KOPT-K1 (cell line): Measurements from ENCODE around the gene MAFF.

Experiments
- H3K27ac ChIP-seq: fragments of 200-600 bp; sonication (generic); 2 replicates; pipeline ENCODE4 v1.5.1; 2016; ENCODE audit warnings: antibody characterized with exemption, mild to moderate bottlenecking, low read depth, low read length; ENCODE audit not compliant: poor library complexity, severe bottlenecking
- H3K36me3 ChIP-seq: fragments of 200-600 bp; sonication (generic); 2 replicates; pipeline ENCODE4 v1.5.1; 2017; ENCODE audit warnings: antibody characterized with exemption, mild to moderate bottlenecking, low read length, moderate library complexity; ENCODE audit not compliant: insufficient read depth
- H3K9me3 ChIP-seq: fragments of 200-600 bp; sonication (generic); 2 replicates; pipeline ENCODE4 v1.5.1; 2017; ENCODE audit warnings: antibody characterized with exemption, low read length, mild to moderate bottlenecking; ENCODE audit not compliant: insufficient read depth, poor library complexity, severe bottlenecking

The MAFF gene

DNA sequence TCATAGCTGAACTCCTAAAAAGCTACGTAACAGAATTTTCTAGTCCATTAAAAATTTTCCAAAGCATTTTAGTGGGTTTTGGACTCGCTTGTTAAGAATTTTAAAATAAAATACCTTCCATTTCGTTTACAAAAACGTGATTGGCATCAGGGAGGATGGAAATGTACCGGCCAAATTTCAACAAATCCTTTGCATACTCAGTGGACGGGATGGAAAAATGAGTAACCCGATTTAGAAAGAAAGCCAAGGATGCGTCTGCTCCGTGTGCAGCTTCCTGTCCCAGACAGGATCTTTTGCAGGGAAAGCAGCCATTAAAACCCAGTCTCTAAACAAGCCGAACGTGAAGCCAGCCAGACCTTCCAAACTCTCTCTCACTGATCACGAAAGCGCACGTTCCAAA lies 55.4 kb downstream of the MAFF start:
- H3K27ac ChIP-seq, result no peak overlapping the region

DNA sequence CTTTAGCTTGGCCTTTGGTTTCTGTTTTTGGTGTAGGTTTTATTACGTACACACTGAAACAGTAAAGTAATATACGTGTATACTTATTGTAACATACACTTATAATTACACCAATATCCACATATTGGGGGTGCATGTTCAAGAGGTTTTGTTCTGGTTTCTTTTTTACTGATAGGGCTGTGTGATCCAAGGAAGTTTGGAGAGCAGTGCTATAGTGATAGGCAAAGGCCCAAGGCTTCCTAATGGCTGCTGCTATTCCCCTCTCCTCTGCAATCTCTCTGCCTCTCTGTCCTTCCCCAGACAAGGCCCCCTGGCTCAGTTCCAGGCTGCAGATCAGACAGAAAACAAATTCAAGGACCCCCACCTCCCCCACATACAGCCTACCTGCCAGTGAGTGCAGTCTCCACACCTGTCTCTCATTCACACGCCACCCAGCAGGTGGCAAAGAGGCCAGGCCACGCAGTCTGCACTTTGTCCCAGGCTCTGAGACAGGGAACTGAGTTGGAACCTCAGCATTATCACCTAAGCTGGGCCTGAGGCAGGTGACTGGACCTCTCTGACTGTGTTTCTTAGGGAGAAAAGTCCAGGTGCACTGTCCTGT lies 56.0 kb downstream of the MAFF start:
- H3K36me3 ChIP-seq, result no peaks in the 10 kb centered on the region

More for the DNA sequence above, 55.4 kb downstream of the MAFF start:
- H3K9me3 ChIP-seq, result no peaks in the 10 kb centered on the region
- no peaks in the 10 kb centered on the region for H3K36me3 ChIP-seq

DNA sequence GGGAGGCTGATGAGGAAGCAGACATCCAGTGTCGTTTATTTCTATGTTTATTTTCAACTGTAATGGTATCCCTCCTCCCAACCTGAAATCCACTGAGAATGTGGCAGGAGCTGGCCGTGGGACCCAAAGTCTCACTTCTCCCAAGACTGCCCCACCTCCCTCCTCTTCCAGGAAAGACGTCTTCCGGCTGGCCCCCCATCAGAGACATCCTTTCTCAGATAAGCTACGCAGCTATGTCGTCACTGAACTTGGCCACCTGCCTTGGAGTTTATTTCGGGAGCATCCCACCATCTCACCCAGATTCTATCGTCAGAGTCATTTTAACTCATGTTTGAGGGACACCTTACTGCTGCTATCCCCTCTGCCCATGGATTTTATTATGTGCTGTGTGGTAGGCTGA lies 57.1 kb downstream of the MAFF start:
- Histone ChIP-seq H3K9me3 (no peaks in the 10 kb centered on the region), H3K27ac (no peak overlapping the region), H3K36me3 (no peaks in the 10 kb centered on the region)

More for the DNA sequence above, 56.0 kb downstream of the MAFF start:
- Histone ChIP-seq H3K27ac (no peak overlapping the region), H3K9me3 (no peaks in the 10 kb centered on the region)

DNA sequence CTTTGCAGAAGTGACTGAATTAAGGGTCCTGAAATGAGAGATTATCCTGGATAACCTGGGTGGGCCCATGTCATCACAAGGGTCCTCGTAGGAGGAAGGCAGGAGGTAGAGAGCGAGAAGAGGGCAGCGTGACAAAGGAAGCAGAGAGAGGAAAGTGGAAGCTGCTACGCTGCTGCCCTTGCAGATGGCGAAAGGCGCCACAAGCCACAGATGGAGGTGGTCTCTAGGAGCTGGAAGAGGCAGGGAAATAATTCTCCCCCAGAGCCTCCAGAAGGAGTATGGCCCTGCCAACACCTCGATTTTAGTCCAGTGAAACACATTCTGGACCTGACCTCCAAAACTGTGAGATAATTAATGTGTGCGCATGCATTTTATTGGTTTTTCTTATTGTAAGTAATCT lies 57.6 kb downstream of the MAFF start:
- Histone ChIP-seq H3K9me3 (no peaks in the 10 kb centered on the region), H3K27ac (no peak overlapping the region), H3K36me3 (no peaks in the 10 kb centered on the region)

DNA sequence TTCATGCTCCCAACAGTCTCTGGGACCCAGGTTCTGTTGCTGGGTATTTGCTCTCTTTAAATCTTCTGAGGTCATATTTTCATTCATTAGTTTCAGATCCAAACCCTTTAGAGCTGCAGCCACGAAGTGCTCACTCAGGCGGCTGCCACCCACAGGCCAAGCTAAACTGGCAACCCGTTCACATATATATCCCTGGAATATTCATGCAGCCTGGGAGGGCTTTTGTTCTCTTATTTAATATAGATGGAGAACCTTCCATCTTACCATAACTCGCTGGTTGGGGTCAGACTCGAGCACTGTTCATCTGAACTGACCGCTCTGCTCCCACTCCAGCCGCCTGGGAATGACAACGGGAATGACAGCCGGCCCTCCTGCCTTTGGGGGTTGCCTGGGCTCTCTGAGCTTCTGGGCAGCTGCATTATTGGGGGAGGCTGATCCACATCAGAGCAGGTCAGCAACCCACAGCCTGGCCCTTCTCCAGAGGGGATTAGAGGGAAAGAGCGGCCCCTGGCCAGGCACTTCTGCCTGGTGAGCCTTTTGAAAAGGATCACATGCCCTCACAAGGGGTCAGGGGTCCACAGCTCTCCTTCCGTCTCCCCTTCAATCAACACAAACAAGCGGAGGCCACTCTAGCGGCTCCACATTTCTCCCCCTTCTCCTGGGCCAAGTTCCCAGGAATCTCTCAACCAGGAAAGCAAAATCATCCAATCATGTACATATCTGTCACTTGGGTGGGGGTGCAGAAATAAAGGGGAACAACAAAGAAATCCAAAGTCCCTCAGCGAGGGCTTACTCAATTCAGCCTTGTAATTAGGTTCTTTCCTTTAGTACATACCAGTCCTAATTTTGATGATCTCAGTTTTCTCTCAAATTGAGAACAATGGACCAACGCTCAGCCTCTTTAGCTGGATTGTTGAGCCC lies 59.2 kb downstream of the MAFF start:
- Histone ChIP-seq H3K27ac (no peak overlapping the region), H3K36me3 (no peaks in the 10 kb centered on the region), H3K9me3 (no peaks in the 10 kb centered on the region)

DNA sequence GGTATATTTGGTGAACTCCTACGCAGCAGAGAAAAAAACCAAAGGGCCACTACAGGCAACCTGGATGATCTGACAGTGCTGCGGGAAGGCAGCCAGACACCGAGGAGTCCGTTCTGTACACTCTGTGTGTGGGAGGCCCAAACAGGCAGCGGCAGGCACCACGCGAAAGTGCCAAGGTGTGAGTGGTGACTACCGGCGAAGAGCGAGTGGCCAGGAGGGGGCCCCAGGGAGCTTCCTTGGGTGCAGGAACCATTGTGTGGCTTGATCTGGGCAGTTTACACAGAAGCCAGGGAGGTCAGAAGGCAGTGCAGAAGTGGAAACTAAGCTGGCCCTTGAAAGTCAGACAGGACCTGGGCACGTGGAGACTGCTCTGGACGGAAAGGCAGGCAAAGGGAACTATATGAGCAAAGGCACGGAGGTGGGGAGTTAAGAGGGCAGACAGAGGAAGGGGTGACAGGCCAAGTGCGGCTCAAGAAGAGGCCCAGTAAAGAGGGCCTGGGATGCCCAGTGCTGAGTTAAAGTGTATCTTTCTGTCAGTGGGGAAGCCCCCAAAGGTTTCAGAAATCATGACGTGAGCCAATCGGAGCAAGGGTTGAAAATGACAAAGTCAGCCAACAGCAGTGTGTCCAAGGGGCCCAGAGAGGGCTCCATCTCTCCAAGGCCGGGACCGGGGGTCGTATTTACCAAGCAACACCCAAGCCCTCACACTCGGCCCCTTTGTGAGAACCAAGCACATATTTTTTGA lies 60.4 kb downstream of the MAFF start:
- Histone ChIP-seq H3K36me3 (no peaks in the 10 kb centered on the region), H3K9me3 (no peaks in the 10 kb centered on the region), H3K27ac (no peak overlapping the region)

DNA sequence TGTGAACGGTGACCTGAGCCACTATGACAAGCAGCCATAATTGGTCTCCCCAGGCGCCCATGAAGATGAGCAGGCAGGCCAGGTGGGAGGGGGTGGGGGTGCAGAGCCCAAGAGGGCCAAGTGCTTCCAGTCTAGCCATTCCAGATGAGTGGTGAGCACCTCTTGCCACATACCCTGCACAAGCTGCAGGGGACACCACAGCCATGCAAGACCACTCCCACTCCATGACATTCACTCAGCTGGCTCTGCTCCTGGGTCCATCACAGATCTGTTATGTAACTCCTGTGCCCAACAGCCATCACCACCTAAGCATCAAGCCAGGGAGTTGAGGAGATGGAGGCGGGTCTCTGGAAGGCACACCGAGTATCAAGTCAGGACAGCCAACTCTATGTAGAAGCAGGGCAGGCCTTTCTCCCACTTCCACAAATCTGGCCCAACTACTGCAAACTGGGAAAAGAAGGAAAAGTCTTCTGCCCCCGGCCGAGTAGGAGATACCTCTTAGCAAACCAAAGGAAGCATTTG lies 62.6 kb downstream of the MAFF start:
- no peaks in the 10 kb centered on the region for H3K9me3 ChIP-seq
- H3K36me3 ChIP-seq, result no peaks in the 10 kb centered on the region
- no peak overlapping the region for H3K27ac ChIP-seq
